Measurements from ENCODE around the gene PNPLA5.

Gene PNPLA5

DNA sequence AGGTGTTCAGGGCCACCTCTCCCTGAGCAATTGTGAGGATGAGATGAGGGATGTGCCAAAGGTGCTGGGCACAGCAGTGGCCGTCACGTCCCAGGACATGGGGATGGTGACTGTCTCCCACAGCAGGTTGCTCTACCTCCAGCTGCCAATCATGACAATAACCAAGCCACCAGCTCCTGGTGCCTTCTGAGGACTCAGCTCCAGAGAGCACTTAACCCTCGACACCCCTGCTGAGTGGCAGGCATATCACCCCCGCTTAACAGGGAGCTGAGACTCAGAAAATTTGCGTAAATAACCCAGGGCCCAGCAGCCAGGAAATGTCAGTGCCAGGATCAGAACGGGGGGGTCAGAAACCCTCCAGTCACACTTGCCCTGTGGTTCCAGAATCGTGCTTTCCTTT is 8.4 kb upstream of the PNPLA5 start:
- TF ChIP-seq, protein P1, sequence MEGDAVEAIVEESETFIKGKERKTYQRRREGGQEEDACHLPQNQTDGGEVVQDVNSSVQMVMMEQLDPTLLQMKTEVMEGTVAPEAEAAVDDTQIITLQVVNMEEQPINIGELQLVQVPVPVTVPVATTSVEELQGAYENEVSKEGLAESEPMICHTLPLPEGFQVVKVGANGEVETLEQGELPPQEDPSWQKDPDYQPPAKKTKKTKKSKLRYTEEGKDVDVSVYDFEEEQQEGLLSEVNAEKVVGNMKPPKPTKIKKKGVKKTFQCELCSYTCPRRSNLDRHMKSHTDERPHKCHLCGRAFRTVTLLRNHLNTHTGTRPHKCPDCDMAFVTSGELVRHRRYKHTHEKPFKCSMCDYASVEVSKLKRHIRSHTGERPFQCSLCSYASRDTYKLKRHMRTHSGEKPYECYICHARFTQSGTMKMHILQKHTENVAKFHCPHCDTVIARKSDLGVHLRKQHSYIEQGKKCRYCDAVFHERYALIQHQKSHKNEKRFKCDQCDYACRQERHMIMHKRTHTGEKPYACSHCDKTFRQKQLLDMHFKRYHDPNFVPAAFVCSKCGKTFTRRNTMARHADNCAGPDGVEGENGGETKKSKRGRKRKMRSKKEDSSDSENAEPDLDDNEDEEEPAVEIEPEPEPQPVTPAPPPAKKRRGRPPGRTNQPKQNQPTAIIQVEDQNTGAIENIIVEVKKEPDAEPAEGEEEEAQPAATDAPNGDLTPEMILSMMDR (IDR thresholded peaks at IDR 0.05; ENCODE audit: low read depth, low read length, missing control alignments) = no peak
- in situ Hi-C loops (cut with HindIII; ENCODE audit: low pct_ligation_motif_present, low sequenced_read_pairs) = no loop called here
- no peak overlapping the region for H3K4me3 ChIP-seq (ENCODE audit: low read depth, low read length)

DNA sequence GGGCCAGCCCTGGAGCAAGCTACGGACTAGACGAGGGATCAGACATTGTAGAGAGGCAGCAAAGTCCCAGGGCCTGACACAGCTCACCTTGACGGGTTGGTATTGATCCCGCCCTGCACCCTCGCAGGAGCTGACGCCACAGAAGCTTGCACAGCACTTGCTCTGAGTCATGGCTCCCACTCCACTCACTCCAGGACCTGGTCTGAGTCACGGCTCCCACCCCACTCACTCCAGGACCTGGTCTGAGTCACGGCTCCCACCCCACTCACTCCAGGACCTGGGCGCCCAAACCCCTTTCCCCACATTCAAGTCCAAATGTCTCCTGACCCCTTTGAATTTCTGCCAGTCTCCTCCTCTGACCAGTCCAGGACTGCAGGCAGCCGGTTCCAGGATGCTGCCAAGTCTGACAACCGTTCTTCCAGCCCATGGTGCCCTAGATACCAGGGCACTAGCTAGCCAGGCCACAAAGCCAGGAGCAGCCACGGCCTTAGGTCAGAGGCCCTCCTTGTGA is 6.0 kb upstream of the PNPLA5 start:
- H3K4me3 ChIP-seq (ENCODE audit: low read depth, low read length) = no peak overlapping the region
- no peak overlapping the region for H3K27ac ChIP-seq
- H3K36me3 ChIP-seq (replicated peaks) = no peaks in the 10 kb centered on the region
- in situ Hi-C loops (cut with HindIII; ENCODE audit: low pct_ligation_motif_present, low sequenced_read_pairs) = no loop called here
- peaks cover 5% of the 10 kb centered on the region for H3K27me3 ChIP-seq (replicated peaks)
- TF ChIP-seq, protein P1 (IDR thresholded peaks at IDR 0.05; ENCODE audit: low read depth, low read length, missing control alignments) = no peak
- DNase-seq = peak; percentile 79

More for the DNA sequence above, 8.4 kb upstream of the PNPLA5 start:
- DNase-seq = no peak
- Histone ChIP-seq H3K27ac (no peak overlapping the region), H3K27me3 (replicated peaks) (no peaks in the 10 kb centered on the region), H3K36me3 (replicated peaks) (no peaks in the 10 kb centered on the region)

DNA sequence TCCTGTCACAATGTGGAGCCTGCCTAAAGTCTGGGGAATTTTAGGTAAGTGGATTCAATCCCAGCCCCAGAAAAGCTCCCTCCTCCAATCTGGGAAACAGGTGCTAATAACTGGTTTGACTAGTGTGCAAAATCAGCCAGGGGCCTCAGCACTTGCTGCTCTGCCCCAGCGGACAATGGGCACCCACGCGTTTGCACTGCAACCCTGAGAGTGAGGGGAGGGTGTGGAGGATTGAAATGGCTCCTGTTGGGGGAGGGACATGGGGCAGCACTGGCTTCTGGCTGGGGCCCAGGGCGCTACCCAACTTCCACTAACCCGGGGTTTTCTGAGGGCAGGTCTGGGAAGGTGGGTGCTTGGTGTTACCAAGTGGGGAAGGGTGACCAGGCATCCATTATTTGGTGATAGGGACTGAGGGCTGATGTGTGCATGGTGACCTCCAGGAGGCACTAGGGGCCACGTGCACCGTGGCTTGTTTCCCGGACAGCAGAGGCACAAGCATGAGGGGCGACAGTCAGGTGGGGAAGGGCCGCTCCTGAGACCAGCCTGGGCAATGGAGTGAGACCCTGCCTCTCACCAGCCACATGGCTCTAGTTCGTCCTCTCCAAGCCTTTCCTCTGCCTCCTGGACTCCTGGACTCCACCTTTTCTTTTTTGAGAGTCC is 4.3 kb upstream of the PNPLA5 start:
- Histone ChIP-seq H3K27me3 (replicated peaks) (peaks cover 19% of the 10 kb centered on the region), H3K27ac (no peak overlapping the region), H3K36me3 (replicated peaks) (no peaks in the 10 kb centered on the region), H3K4me3 (ENCODE audit: low read depth, low read length) (no peak overlapping the region)
- TF ChIP-seq, protein P1 (IDR thresholded peaks at IDR 0.05; ENCODE audit: low read depth, low read length, missing control alignments) = peak; percentile 9
- in situ Hi-C loops (cut with HindIII; ENCODE audit: low pct_ligation_motif_present, low sequenced_read_pairs) = no loop called here
- no peak for DNase-seq

DNA sequence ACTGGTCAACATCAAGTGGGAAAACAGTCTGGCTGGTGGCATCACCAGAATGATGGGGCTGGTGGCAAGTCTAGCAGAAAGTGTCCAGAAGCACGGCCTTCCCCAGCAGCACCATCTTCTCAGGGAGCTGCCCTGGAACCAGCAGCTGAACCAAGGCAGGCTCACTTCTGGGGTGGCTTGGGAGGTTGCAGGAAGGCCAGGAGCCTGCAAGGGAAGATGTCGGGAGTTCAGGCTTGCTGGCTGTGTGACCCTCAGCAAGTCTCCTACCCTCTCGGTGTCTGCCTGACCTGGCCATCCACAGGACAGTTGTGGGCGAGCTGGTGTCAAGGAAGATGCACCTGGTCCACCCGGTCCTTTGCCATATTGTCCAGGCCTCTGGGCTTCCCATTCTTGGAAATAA is 2.3 kb upstream of the PNPLA5 start:
- no peak overlapping the region for H3K27ac ChIP-seq
- no peak overlapping the region for H3K4me3 ChIP-seq (ENCODE audit: low read depth, low read length)
- no peak for DNase-seq
- peaks cover 30% of the 10 kb centered on the region for H3K27me3 ChIP-seq (replicated peaks)
- in situ Hi-C loops (cut with HindIII; ENCODE audit: low pct_ligation_motif_present, low sequenced_read_pairs) = no loop called here
- TF ChIP-seq, protein P1 (IDR thresholded peaks at IDR 0.05; ENCODE audit: low read depth, low read length, missing control alignments) = no peak
- no peaks in the 10 kb centered on the region for H3K36me3 ChIP-seq (replicated peaks)

DNA sequence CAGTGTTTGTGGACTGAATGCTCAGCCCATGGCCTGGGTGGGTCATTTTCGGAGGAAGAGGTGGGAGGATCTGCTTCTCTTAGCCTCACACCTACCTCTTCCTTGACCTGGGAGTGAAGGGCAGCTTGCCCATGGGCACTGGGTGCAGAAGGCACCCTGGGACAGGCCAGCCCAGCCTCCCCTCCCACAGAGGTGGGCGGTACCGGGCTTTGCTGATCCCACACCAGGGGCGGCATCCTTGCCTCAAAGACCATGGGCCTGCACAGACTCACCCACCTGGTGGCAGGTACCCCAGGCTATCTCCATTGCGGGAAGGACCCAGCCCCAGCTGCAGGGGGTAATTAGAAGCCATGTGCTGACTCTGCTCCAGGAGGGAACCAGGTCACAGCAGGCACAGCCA is 1.5 kb upstream of the PNPLA5 start:
- DNase-seq = no peak
- Histone ChIP-seq H3K27ac (no peak overlapping the region), H3K36me3 (replicated peaks) (no peaks in the 10 kb centered on the region), H3K4me3 (ENCODE audit: low read depth, low read length) (no peak overlapping the region), H3K27me3 (replicated peaks) (peaks cover 32% of the 10 kb centered on the region)
- in situ Hi-C loops (cut with HindIII; ENCODE audit: low pct_ligation_motif_present, low sequenced_read_pairs) = no loop called here
- TF ChIP-seq, protein P1 (IDR thresholded peaks at IDR 0.05; ENCODE audit: low read depth, low read length, missing control alignments) = no peak

All from brain microvascular endothelial cell (primary cell).